Measurements from ENCODE around the gene ALOXE3.

GRCh38 chr17:8104911-8105310 lies 13.4 kb downstream of the ALOXE3 start:
- TF ChIP-seq EP300 (IDR thresholded peaks at IDR 0.05) (no peak), CTCF (IDR thresholded peaks at IDR 0.05) (no peak), POLR2AphosphoS5 (IDR thresholded peaks at IDR 0.05) (no peak), POLR2A (IDR thresholded peaks at IDR 0.05) (no peak)

All from sigmoid colon (tissue), 4 donors.